GM19035 (cell line): Measurements from ENCODE around the gene SMTN.

ENCODE experiments used
- ATAC-seq: cut with Tn5 transposase; IDR thresholded peaks from one replicate; pipeline ENCODE4 v1.9.1; 2021; ENCODE audit not compliant: unreplicated experiment

The SMTN gene

DNA sequence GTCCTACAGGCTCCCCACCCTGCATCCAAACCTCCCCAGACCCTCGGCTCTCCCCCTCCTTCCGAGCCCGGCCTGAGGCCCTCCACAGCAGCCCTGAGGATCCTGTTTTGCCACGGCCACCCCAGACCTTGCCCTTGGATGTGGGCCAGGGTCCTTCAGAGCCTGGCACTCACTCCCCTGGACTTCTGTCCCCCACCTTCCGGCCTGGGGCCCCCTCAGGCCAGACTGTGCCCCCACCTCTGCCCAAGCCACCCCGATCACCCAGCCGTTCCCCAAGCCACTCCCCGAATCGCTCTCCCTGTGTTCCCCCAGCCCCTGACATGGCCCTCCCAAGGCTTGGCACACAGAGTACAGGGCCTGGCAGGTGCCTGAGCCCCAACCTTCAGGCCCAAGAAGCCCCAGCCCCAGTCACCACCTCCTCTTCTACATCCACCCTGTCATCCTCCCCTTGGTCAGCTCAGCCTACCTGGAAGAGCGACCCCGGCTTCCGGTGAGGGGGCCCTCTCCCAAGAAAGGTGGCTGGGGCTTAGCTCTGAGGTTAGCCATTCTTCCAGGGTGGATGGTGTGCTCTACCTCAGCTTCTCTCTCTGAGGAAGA is 44.5 kb downstream of the SMTN start:
- ATAC-seq, result no peak

DNA sequence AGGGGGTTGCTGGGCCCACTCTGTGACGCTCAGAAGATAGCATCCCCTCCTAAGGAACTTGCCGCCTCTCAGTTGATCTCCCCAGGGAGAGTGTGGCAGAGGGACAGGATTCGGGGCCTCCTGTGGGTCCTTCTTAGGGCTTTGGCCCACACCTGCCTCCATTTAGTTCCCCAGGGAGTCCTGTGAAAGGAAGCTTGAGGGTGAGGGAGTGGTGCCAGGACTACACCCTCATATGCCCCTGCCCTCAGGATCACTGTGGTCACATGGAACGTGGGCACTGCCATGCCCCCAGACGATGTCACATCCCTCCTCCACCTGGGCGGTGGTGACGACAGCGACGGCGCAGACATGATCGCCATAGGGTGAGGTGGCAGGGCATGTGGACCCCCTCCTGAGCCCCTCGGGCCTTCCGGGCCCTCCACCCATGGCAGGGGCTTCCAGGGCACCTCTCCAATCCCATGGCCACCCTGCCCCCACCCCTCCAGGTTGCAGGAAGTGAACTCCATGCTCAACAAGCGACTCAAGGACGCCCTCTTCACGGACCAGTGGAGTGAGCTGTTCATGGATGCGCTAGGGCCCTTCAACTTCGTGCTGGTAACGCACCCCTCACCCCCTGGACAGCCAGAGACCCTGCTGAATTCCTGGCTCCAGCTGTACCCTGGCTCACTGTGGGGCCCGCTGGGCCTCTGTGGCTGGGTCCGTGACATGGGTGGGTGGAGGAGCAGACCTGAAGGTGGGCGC is 45.2 kb downstream of the SMTN start:
- ATAC-seq, result no peak

DNA sequence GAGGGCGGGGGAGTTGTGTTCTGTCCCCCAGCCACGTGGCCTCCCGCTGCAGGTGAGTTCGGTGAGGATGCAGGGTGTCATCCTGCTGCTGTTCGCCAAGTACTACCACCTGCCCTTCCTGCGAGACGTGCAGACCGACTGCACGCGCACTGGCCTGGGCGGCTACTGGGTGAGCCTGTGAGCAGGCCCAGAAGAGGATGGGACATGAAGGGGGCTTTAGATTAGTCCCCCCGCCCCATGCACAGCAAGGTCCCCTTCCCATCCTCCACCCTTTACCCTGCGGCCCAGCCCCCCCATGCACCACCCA is 45.7 kb downstream of the SMTN start:
- ATAC-seq, result no peak

DNA sequence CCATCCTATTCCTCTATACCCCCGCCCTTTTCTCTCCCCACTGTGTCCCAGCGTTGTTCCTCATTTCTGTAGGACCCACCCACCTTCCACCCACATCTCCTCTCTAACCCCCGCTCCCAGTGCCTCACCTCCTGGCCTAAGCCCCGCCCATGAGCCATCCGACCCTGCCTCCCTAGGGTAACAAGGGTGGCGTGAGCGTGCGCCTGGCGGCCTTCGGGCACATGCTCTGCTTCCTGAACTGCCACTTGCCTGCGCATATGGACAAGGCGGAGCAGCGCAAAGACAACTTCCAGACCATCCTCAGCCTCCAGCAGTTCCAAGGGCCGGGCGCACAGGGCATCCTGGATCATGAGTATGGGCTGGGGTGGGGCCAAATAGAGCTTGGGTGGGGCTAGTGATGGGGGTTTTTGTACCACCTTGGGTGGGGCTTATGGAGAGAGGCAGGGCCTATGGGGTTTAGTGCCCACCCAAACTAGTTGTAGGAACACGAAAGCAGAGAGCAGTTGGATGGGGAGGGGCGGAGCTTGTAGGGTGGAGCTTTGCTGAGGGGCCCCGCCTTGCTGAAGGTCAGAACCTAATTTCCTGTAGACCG is 46.2 kb downstream of the SMTN start:
- ATAC-seq, result no peak

DNA sequence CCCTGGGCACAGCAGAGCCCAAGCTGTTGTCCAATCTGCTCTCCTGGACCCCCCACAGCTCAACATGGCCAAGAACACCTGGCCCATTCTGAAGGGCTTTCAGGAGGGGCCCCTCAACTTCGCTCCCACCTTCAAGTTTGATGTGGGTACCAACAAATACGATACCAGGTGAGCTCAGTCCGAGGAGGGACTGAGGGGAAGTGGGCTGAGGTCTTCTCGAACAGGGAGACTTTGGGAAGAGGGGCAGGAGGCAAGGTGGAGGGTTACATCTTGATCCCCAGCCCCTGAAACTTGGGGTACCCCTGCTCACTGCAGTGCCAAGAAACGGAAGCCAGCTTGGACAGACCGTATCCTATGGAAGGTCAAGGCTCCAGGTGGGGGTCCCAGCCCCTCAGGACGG is 47.0 kb downstream of the SMTN start:
- ATAC-seq, result no peak

DNA sequence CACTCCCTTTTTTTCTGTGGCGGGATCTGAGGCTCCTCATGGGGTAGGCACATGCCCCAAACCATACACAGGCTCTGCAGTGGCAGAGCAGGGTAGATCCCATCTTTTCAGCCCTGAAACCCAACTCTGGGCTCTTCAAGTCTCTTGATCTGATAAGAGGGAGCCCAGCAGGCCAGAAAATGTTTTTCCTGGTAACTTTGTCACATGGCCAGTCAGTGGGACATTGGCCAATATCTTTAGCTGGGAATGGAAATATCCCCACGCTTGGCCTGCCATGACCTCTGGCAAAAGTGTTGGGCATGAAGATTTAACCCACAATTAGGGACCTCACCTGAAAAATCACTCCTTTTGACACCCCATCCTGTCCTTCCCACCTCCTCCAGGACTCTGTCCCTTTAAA is 49.8 kb downstream of the SMTN start:
- no peak for ATAC-seq

DNA sequence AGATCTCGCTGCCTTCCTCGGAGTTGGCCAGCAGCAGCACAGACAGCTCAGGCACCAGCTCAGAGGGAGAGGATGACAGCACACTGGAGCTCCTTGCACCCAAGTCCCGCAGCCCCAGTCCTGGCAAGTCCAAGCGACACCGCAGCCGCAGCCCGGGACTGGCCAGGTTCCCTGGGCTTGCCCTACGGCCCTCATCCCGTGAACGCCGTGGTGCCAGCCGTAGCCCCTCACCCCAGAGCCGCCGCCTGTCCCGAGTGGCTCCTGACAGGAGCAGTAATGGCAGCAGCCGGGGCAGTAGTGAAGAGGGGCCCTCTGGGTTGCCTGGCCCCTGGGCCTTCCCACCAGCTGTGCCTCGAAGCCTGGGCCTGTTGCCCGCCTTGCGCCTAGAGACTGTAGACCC is 52.8 kb downstream of the SMTN start:
- ATAC-seq, result no peak

DNA sequence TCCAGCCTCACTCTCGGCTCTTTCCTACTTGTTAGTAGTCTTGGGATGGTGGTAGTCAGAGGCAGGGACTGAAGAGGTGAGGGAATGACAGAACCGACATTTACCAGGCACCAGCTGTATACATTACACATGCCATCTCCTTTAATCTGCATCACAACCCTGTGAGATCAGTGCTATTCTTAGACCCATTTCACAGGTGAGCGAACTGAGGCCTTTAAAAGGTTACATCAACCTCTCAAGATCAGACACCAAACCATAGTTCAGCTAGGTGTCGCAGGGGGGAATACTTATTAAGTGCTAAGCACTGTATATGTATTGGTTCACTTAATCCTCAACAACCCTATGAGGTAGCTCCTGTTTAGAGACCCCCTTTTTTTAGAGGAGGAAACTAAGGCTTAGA is 53.6 kb downstream of the SMTN start:
- no peak for ATAC-seq

DNA sequence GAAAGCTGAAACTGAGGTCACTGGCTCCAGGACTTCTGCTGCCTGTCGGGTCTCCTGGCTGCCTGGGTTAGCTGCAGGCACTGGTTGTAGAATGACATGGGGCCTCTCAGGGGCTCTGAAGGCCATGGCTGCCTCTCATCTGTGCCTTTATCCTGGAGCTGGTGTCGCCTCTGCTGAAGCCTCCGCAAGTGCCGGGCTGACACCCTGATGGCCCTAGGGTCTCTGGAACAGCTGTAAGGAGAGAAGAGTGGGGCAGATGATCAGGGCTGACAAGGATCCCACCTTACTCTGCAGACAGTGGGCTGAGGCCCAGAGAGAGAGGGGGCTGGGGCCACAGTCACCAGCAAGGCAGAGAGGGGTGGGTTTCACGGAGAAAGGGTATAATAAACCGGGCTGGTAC is 54.6 kb downstream of the SMTN start:
- no peak for ATAC-seq

DNA sequence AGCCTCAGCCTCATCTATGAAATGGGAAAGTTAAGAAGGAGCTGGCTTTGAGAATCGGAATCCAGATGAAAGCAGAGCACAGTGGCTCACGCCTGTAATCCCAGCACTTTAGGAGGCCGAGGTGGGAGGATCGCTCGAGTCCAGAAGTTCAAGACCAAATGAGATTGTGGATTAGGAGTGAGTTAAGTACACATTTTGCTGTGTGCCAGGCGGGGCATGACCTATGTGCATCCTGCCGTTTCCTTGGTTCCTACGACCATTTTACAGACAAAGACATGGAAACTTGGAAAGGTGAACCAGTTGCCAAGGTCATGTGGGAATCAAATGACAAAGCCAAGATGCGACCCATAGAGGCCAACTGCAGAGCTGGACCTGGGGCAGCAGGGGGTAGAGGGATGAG is 55.0 kb downstream of the SMTN start:
- ATAC-seq, result no peak

DNA sequence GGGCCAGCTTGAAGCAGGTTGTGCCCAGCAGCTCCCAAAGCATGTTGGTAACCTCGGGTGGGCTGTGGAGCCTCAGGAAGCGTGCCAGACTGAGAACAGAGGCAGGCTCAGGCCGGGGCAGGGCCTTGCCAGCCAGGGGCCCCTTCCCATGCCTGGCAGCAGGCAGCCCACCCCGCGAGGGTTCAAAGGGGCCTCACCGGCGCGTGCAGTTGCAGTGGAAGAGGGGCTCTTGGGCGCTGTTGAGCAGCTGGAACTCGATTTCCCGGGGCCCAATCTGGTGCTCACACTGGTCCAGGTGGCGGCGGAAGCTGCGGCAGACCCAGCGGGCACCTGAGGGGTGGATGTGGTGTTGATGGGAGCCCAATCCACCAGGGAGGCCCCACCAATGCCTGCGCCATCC is 55.6 kb downstream of the SMTN start:
- no peak for ATAC-seq

DNA sequence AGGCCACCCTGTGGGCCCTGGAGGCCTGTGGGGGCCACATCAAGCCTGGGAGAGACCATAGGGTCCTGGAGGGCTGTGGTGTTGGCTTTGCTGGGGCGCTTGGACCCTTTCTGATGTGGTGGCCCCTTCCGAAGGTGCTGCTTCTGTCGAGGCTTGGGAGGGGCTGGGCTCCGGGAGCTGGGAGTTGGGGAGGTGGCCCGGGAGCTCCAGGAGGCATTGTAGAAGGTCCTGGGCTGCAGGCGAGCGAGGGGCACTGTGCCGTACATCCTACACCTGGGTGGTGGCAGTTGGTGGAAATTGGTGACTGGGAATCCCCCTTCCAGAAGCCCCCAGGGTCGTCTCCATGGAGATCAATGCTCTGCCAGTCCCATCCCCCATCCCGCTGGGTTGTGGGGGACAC is 56.6 kb downstream of the SMTN start:
- ATAC-seq, result no peak

DNA sequence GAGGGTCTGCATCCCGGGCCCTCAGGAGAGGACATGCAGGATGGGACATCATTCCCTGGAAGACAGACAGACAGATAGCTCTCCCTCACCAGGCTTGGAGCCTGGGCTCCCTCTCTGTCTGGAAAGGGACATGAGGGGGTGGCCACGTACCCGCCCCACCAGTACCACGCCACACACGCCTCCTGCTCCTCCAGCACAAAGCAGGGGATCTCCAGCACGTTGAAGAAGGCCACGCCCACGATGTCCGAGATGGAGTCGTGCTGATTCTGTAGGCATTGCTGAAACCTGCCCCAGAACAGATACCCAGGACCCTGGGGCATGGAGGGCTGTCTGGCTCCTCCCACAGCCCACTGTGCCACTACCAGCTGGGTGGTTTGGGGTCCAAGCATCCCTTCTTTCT is 57.0 kb downstream of the SMTN start:
- ATAC-seq, result no peak

DNA sequence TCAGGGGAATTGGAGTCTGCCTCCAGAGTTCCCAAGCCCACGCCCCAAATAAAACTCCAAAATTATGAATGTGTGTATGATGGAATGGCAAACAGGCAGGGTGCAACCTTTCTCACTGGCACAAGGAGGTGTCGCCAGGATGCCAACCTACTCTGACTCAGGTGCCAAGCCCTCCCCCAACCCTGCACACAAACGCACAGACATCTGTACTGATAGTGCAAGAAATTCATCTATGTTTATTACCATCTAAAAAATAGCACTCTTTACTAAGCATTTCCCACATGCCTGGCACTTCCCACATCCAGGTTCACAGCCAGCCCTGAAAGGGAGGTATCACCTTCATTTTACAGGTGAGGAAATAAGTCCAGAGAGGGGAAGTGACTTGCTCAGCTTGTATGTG is 57.9 kb downstream of the SMTN start:
- no peak for ATAC-seq

DNA sequence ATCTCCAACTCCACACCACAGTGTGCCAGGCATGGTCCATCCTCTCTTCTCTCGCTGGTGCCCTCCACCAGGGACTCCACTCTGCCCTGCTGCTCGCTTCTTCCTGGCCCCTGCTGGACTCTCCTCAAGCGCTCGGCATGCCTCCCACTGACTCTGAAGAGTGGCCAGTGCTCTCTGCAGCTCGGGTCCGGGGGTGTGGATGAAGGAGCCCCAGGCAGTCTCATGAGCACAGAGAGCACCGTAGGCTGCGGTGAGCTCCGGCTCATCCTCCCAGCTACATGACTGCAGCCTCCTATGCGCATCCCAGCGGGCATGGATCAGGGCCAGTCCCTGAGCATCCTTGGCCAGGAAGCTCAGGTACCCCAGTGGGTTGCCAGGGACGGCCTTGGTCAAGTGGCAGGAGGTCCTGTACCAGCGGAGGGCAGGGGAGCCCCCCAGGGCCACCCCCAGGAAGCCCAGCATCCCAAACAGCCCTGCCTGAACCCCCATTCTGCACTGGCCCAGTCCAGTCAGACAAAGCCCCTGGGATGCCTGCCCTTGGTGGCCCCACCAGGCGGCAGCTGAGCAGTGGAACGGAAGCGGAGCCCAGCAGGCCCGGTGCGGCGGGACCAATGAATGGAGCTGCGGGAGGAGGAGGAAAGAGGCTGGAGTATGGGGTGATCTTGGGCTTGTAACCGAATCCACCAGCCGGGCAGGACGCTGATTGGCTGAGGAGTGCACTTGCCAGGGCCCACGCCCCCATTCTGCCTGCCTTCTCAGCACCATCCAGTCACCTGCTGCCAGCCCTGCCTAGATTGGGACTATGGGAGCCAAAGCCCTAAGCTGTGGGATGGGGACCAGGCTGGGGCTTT is 59.0 kb downstream of the SMTN start, which contains the start of gene PLA2G3:
TSS of gene PLA2G3 (minus strand) at position 643 of the 851 bp plus-strand sequence. CDS start at position 489, 154 bp downstream.
- ATAC-seq, result no peak

DNA sequence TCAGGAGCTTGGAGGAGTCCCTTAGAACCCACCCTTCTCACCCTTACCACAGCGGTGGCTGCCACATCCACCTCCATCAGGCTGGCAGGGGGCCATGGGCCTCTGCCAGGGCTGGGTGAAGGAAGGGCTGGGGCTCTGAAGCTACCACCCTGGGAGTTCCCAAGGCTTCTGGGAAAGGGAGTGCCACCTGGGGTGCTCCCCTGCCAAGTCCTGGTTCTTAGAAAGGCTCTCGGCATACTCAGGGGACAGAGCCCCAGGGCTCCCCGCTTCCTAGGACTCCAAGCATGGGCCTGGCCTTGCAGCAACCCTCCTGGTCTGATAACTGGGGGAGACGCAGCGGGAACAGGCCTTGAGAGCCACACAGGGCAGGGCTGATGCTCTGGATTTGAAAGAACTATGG is 59.6 kb downstream of the SMTN start:
- no peak for ATAC-seq

DNA sequence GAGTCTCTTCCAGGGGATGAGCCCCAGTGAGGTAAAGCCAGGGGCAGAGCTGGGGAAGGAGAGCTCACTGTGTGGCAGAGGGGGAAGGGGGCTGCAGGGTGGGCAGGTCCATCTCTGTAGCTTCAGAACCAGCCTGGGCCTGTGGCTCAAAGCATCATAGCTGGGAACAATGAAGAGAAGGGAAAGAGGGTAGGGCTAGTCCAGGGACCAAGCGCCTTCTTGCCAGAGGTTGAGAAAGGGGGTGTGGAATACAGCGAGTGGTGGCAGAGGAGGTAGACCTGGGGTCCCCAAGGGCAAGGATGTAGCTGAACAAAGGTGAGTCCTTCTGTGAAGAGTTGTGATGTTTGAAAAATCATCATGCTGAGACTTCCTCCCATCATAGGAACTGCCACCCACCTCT is 60.4 kb downstream of the SMTN start:
- no peak for ATAC-seq

DNA sequence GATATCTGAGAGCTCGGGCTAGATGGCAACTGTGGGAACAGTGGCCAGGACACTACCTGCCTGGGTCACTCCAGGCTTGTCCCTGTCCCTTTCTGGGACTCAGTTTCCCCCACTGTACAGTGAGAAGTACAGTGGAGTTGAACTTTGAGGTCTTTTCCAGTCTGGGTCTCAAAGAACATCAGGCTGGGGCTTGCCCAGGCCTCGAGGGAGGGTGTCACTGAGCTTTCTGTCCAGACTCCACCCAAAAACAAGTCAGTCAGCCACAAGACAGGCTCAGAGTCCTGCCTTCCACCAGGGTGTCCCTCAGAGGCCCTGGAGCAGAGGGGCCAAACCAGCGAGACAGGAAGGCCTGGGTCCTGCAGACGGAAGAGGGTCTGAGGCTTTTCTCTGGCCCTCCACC is 61.2 kb downstream of the SMTN start:
- ATAC-seq, result no peak

DNA sequence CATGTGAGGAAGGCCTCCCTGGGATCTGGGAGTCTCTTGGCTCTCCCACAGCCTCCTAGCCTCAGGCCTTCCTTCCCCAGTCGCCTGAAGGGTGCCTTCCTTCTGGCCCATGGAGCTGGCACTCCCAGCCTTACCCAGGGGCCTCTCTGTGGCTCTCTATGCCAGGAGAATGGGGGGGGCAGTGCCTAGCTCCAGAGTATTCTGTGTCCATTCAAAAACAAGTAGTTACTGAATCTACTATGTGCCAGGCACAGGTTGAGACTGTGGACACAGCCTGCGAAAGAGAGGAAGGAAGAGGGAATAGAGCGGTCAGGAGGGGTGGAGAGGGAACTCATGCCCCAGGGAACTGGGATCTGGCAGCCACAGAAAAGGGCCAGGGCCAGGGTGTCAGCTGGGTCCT is 61.9 kb downstream of the SMTN start:
- ATAC-seq, result no peak

DNA sequence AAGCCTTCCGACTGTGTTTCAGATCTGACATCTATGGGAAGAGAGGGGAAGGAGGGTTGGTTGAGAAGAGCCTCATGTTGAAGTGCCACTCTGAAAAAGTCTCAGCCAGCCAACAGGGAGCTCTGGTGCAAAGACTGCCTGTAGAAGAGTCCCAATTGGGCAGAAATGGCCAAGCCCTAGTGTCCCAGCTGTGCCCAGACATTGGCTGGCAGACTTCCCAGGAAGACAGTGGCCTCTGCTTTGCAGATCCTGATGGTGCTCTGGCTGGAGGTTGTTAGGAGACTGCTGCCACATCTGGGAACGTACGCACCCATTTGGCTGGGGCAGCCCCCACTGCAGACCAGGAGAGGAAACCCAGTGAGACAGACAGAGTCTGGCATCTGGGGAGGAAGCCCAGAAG is 62.4 kb downstream of the SMTN start:
- ATAC-seq, result no peak

DNA sequence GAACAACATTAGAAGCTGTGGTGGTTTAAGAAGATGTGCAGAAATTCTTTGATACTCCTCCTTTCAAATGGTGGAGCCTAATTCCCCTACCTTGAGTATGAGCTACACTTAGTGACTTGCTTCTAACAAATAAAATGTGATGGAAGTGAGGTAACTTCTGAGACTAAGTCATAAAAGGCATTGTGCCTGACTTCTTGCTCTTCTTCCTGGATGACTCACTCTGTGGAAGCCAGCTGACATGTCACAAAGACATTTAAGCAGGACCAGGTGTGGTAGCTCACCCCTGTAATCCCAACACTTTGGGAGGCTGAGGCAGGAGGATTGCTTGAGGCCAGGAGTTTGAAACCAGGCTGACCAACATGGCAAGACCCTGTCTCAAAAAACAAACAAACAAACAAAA is 63.1 kb downstream of the SMTN start:
- ATAC-seq, result no peak

DNA sequence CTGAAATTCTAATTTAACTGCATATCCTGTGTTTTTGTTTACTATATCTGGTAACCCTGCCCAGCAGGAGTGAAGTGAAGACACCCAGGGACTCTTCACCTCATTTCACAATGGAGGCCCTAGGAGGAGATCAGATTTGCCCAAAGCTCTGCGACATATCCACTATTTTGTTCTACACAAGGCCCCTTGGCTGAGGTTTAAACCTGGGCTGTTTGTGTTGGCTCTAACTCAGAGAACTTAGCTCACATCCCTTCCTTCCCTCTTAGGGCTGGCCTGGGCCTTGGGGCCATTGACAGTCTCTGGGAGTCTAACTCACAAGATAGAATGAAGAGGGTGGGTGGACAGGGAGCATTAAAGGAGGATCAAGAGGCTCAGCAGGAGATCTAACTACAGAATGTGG is 67.4 kb downstream of the SMTN start:
- no peak for ATAC-seq
